Mucosa of rectum (tissue), 2 donors: ENCODE results near the gene PSMD1.
A peak's percentile ranks its signal among the peaks of the same experiment; 100 is the strongest.
"Not testable (repeated sequence)": the region's sequence is repeated elsewhere in the genome, so short reads cannot be mapped to it uniquely, and the experiment has no call there.

Source experiments
- H3K27ac ChIP-seq, 2 donors: one replicate each; pipeline ENCODE4 v1.7.0; 2013; ENCODE audit warnings: inconsistent platforms in 2 of 2, low read depth in 2 of 2, low read length in 2 of 2
- H3K27me3 ChIP-seq, 2 donors: one replicate each; pipeline ENCODE4 v1.7.0; 2013; ENCODE audit warnings: low read length in 2 of 2; ENCODE audit not compliant: control insufficient read depth in 2 of 2, insufficient read depth in 2 of 2
- H3K36me3 ChIP-seq, 2 donors: one replicate each; pipeline ENCODE4 v1.7.0; 2013; ENCODE audit warnings: low read length in 2 of 2; ENCODE audit not compliant: control insufficient read depth in 2 of 2, insufficient read depth in 2 of 2
- H3K4me1 ChIP-seq, 2 donors: one replicate each; pipeline ENCODE4 v1.7.0; 2013; ENCODE audit warnings: low read length in 2 of 2, mild to moderate bottlenecking in 1 of 2; ENCODE audit not compliant: control insufficient read depth in 2 of 2, insufficient read depth in 2 of 2
- H3K4me3 ChIP-seq, 2 donors: one replicate each; pipeline ENCODE4 v1.7.0; 2013; ENCODE audit warnings: low read length in 2 of 2
- H3K9ac ChIP-seq, 2 donors: one replicate each; pipeline ENCODE4 v1.7.0; 2013; ENCODE audit warnings: low read length in 2 of 2, low read depth in 1 of 2, mild to moderate bottlenecking in 1 of 2
- H3K9me3 ChIP-seq, 2 donors: one replicate each; pipeline ENCODE4 v1.7.0; 2013; ENCODE audit warnings: low read length in 2 of 2; ENCODE audit not compliant: control insufficient read depth in 2 of 2
- donor health status: healthy.
- donor health status: Normal muscosa, but diverticular disease.

The PSMD1 gene

DNA sequence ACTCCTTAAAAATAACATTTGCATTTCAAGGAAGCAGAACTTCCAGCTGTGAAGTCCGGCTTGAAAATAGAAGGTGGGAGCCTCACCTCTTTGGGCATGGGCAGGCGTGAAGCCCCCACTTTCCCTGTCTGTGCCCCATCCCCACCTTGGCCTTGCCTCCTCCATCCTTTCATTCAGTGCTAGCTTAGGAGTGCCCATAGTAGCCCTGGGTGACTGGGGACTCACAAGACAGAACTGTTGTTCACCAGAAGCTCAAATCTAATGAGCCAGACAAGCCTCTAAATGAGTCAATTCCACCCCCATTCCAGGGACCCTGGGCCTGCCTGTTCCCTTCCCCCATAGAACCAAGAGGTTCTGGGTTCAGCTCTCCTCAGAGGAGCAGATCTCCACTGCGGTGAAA, 40.7 kb upstream of the PSMD1 start:
- Histone ChIP-seq H3K9ac (no peak overlapping the region), H3K36me3 (no peaks in the 10 kb centered on the region), H3K27me3 (no peaks in the 10 kb centered on the region), H3K4me1 (no peaks in the 10 kb centered on the region), H3K9me3 (no peaks in the 10 kb centered on the region), H3K27ac (no peak overlapping the region), H3K4me3 (no peak overlapping the region)

- Histone ChIP-seq H3K9ac (no peak overlapping the region), H3K27ac (no peak overlapping the region), H3K27me3 (no peaks in the 10 kb centered on the region), H3K9me3 (no peaks in the 10 kb centered on the region), H3K36me3 (no peaks in the 10 kb centered on the region), H3K4me3 (no peak overlapping the region), H3K4me1 (no peaks in the 10 kb centered on the region)
Measured at GRCh38 chr2:231016566-231017230, 40.0 kb upstream of the PSMD1 start.

GRCh38 chr2:231017231-231017598, 39.5 kb upstream of the PSMD1 start:
- H3K27ac ChIP-seq = no peak overlapping the region
- no peaks in the 10 kb centered on the region for H3K4me1 ChIP-seq
- no peak overlapping the region for H3K9ac ChIP-seq
- no peaks in the 10 kb centered on the region for H3K27me3 ChIP-seq
- H3K9me3 ChIP-seq = no peaks in the 10 kb centered on the region
- H3K4me3 ChIP-seq = no peak overlapping the region
- no peaks in the 10 kb centered on the region for H3K36me3 ChIP-seq

- Histone ChIP-seq H3K9ac (no peak overlapping the region), H3K9me3 (no peaks in the 10 kb centered on the region), H3K36me3 (no peaks in the 10 kb centered on the region), H3K27ac (no peak overlapping the region), H3K4me3 (no peak overlapping the region), H3K4me1 (no peaks in the 10 kb centered on the region), H3K27me3 (no peaks in the 10 kb centered on the region)
Measured at GRCh38 chr2:231018184-231018583, 38.5 kb upstream of the PSMD1 start.

- not testable (repeated sequence) for H3K36me3 ChIP-seq, H3K4me3 ChIP-seq, H3K27ac ChIP-seq, H3K27me3 ChIP-seq, H3K9me3 ChIP-seq, H3K9ac ChIP-seq, H3K4me1 ChIP-seq
Measured at GRCh38 chr2:231025059-231025458, 31.6 kb upstream of the PSMD1 start.

GRCh38 chr2:231028889-231029288, 27.8 kb upstream of the PSMD1 start:
- Histone ChIP-seq H3K9me3 (no peaks in the 10 kb centered on the region), H3K4me1 (peaks cover 8 to 13% of the 10 kb centered on the region in 2 donors), H3K27ac (no peak overlapping the region), H3K4me3 (no peak overlapping the region), H3K9ac (no peak overlapping the region), H3K36me3 (no peaks in the 10 kb centered on the region), H3K27me3 (no peaks in the 10 kb centered on the region)

GRCh38 chr2:231029563-231029962, 27.1 kb upstream of the PSMD1 start:
- Histone ChIP-seq H3K9ac (no peak overlapping the region), H3K27me3 (no peaks in the 10 kb centered on the region), H3K27ac (no peak overlapping the region), H3K9me3 (no peaks in the 10 kb centered on the region), H3K4me1 (peaks cover 12 to 18% of the 10 kb centered on the region in 2 donors), H3K36me3 (no peaks in the 10 kb centered on the region), H3K4me3 (no peak overlapping the region)

- Histone ChIP-seq H3K4me1 (peaks cover 12 to 18% of the 10 kb centered on the region in 2 donors), H3K9ac (no peak overlapping the region), H3K36me3 (no peaks in the 10 kb centered on the region), H3K27me3 (no peaks in the 10 kb centered on the region), H3K9me3 (no peaks in the 10 kb centered on the region), H3K27ac (no peak overlapping the region), H3K4me3 (no peak overlapping the region)
Measured at GRCh38 chr2:231030725-231031124, 25.9 kb upstream of the PSMD1 start.

- H3K4me3 ChIP-seq = no peak overlapping the region
- H3K36me3 ChIP-seq = no peaks in the 10 kb centered on the region
- no peak overlapping the region for H3K27ac ChIP-seq
- H3K4me1 ChIP-seq = peaks cover 12 to 18% of the 10 kb centered on the region in 2 donors
- peaks cover 0 to 2% of the 10 kb centered on the region in 2 donors for H3K27me3 ChIP-seq
- H3K9me3 ChIP-seq = no peaks in the 10 kb centered on the region
- no peak overlapping the region for H3K9ac ChIP-seq
Measured at GRCh38 chr2:231032575-231033140, 24.0 kb upstream of the PSMD1 start.

GRCh38 chr2:231033147-231034132, 23.2 kb upstream of the PSMD1 start:
- Histone ChIP-seq H3K9ac (no peak overlapping the region), H3K4me3 (no peak overlapping the region), H3K4me1 (peaks cover 12 to 18% of the 10 kb centered on the region in 2 donors), H3K27ac (peak overlapping the region; percentile 2 to 49), H3K36me3 (no peaks in the 10 kb centered on the region), H3K9me3 (no peaks in the 10 kb centered on the region), H3K27me3 (peaks cover 0 to 2% of the 10 kb centered on the region in 2 donors)
